HG02885 (cell line): ENCODE measurements around the gene FCMR.

Experiments used
- ATAC-seq: cut with Tn5 transposase; IDR thresholded peaks from one replicate; pipeline ENCODE4 v1.9.1; 2021; ENCODE audit warnings: mild to moderate bottlenecking; ENCODE audit not compliant: unreplicated experiment, poor library complexity

FCMR gene

GRCh38 chr1:206921772-206922265 is at the start of gene FCMR:
FCMR (minus strand) TSS chr1:206921941; CDS start chr1:206921854, 87 bp downstream.
- ATAC-seq = no peak

GRCh38 chr1:206971029-206971655 is 49.4 kb upstream of the FCMR start:
- ATAC-seq = peak; percentile 79

GRCh38 chr1:206970446-206970845 is 48.7 kb upstream of the FCMR start, which contains the start of gene FCAMR:
FCAMR (minus strand) TSS chr1:206970460; CDS start chr1:206970125, 335 bp downstream.
- no peak for ATAC-seq

GRCh38 chr1:206969090-206969489 is 47.3 kb upstream of the FCMR start:
- ATAC-seq = no peak

GRCh38 chr1:206967096-206967849 is 45.5 kb upstream of the FCMR start:
- ATAC-seq = peak; percentile 42

- ATAC-seq = no peak
Measured at GRCh38 chr1:206965781-206966180, 44.0 kb upstream of the FCMR start.

- no peak for ATAC-seq
Measured at GRCh38 chr1:206963740-206964139, 42.0 kb upstream of the FCMR start.

- no peak for ATAC-seq
Measured at GRCh38 chr1:206963119-206963712, 41.5 kb upstream of the FCMR start.

- ATAC-seq = no peak
Measured at GRCh38 chr1:206962272-206962671, 40.5 kb upstream of the FCMR start.

GRCh38 chr1:206961668-206962067 is 39.9 kb upstream of the FCMR start:
- ATAC-seq = no peak

- no peak for ATAC-seq
Measured at GRCh38 chr1:206960676-206961386, 39.1 kb upstream of the FCMR start.

GRCh38 chr1:206958144-206958543 is 36.4 kb upstream of the FCMR start:
- ATAC-seq = no peak

- ATAC-seq = no peak
Measured at GRCh38 chr1:206957639-206958038, 35.9 kb upstream of the FCMR start.

- ATAC-seq = peak; percentile 58
Measured at GRCh38 chr1:206955476-206956451, 34.0 kb upstream of the FCMR start.

- no peak for ATAC-seq
Measured at GRCh38 chr1:206954459-206955342, 33.0 kb upstream of the FCMR start.

- ATAC-seq = no peak
Measured at GRCh38 chr1:206953626-206954025, 31.9 kb upstream of the FCMR start.

- no peak for ATAC-seq
Measured at GRCh38 chr1:206953126-206953525, 31.4 kb upstream of the FCMR start.

- no peak for ATAC-seq
Measured at GRCh38 chr1:206952171-206952570, 30.4 kb upstream of the FCMR start.
